AG09309 (cell line): ENCODE data around the gene MPL.

Experiments used
- DNase-seq: peaks from one replicate; pipeline ENCODE4 v3.0.0-alpha.2; 2010; ENCODE audit warnings: low read depth
- H3K4me3 ChIP-seq: 2 replicates; pipeline ENCODE4 v1.5.1; 2011; ENCODE audit warnings: mild to moderate bottlenecking, low read depth, low read length, moderate library complexity; ENCODE audit not compliant: control insufficient read depth
- TF ChIP-seq, protein P1 (sequence below): IDR thresholded peaks from 2 replicates; pipeline ENCODE4 v1.5.1; 2011; ENCODE audit warnings: mild to moderate bottlenecking, low read depth, low read length, inconsistent platforms; ENCODE audit not compliant: insufficient read depth, control insufficient read depth; ENCODE audit errors: missing control alignments

The MPL gene

DNA sequence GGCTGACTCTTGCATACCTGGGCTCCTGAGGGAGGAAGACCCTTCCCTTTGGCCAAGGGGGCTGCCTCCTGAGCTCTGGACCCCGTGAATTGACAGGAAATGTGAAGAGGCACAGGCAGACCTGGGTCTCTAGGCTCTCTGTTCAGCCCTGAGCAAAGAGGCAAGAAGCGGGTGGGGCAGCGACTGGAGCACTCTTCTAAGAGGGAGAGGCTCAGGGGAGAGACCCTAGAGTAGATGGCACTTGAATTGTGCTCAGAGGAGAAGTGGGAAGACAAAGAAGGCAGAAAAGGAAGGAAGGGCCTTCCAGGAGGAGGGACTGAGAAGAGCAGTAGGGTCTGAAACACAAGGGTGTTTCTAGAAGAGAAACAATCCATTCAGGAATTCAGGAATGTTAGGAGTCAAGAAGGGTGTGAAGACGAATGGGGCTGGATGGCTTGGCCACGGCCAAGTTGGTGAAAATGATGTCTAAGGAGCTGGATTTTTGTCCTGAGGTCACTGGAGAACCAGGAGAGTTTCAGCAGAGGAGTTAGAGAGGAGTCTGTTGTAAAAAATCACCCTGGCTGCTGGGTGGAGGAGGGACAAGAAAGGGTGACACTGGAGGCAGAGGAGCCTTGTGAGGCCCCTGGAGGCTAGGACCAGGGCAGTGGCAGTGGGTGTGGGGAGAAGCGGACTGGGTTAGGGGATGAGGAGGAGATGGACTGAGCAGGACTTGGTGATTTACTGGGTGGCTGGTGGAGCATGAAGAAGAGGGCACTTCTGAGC is 31.5 kb upstream of the MPL start:
- TF ChIP-seq, protein P1, sequence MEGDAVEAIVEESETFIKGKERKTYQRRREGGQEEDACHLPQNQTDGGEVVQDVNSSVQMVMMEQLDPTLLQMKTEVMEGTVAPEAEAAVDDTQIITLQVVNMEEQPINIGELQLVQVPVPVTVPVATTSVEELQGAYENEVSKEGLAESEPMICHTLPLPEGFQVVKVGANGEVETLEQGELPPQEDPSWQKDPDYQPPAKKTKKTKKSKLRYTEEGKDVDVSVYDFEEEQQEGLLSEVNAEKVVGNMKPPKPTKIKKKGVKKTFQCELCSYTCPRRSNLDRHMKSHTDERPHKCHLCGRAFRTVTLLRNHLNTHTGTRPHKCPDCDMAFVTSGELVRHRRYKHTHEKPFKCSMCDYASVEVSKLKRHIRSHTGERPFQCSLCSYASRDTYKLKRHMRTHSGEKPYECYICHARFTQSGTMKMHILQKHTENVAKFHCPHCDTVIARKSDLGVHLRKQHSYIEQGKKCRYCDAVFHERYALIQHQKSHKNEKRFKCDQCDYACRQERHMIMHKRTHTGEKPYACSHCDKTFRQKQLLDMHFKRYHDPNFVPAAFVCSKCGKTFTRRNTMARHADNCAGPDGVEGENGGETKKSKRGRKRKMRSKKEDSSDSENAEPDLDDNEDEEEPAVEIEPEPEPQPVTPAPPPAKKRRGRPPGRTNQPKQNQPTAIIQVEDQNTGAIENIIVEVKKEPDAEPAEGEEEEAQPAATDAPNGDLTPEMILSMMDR, result no peak
- no peak overlapping the region for H3K4me3 ChIP-seq
- DNase-seq, result no peak

DNA sequence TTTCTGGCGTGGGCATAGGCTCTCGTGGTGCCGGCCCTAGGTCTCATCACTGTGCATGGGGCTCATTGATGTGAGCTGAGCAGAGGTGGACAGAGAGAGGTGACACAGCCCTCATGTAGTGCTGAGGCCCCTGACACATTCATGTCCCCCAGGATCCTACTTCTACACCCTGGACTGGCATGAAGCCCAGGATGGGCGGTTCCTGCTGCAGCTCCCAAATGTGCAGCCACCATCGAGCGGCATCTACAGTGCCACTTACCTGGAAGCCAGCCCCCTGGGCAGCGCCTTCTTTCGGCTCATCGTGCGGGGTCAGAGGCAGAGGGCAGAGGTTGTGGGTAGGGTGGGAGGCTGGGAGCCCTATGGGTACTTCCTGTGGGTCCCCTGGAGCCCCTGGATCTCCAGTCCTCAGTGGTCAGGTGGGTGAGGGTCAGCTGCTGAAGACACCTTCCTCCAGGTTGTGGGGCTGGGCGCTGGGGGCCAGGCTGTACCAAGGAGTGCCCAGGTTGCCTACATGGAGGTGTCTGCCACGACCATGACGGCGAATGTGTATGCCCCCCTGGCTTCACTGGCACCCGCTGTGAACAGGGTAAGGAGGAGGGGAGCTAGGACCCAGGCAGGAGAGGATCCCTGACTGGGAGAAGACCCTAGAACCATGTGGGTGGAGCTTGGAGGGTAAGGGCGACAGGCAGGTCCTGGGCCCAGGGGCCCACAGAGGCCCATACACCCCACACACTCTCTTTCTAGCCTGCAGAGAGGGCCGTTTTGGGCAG is 30.7 kb upstream of the MPL start:
- no peak for DNase-seq
- H3K4me3 ChIP-seq, result no peak overlapping the region
- TF ChIP-seq, protein P1, result no peak

DNA sequence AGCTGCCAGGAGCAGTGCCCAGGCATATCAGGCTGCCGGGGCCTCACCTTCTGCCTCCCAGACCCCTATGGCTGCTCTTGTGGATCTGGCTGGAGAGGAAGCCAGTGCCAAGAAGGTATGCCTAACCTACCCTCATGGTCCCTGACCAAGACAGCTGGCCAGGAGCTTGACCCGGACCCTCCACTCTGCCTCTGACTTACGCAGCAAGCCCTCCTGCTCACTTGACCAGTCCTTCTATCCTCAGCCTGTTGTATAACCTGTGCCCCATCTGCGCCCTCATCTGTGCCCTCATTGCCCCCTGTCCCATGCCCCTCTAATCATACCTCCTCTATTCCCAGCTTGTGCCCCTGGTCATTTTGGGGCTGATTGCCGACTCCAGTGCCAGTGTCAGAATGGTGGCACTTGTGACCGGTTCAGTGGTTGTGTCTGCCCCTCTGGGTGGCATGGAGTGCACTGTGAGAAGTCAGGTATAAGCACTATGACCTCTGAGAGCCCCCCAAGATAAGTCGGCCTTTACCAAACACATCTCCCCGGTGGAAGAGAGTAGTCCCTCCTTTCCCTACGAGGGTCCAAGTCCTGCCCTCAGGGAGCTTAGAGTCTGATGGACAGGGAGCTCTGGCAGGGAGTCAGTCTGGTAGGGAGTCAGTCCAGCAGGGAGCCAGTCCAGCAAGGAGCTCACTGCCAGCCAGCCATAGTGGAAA is 30.0 kb upstream of the MPL start:
- DNase-seq, result no peak
- TF ChIP-seq, protein P1, result no peak
- no peak overlapping the region for H3K4me3 ChIP-seq

DNA sequence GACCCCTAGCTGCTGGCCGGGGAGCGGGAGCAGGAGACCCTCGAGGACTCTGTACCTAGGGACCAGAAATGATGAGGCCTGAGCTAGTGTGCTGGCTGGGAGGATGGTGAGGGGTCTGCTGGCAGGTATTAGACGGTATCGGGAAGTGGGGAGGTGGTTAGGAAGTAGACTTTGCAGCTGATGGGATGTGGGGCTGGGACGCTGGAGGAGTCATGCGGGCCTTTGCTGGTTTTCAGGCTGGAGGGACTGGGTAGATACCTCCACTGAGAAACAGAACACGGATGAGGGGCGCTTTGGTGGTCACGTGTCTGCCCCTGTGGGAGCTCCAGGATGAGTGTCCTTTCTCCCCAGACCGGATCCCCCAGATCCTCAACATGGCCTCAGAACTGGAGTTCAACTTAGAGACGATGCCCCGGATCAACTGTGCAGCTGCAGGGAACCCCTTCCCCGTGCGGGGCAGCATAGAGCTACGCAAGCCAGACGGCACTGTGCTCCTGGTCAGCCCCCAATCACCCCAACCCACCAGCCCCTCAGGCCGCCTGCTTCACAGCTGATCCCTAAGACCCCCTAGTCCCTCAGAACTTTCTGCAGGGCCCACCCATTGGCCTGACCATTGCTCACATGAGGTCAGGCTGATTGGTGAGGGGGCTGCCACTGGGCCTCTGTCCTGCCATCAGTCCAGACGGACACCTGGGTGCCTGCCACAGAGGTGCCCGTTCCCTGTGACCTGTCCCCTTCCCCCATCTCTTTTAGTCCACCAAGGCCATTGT is 28.8 kb upstream of the MPL start:
- DNase-seq, result no peak
- TF ChIP-seq, protein P1, result no peak
- H3K4me3 ChIP-seq, result no peak overlapping the region

DNA sequence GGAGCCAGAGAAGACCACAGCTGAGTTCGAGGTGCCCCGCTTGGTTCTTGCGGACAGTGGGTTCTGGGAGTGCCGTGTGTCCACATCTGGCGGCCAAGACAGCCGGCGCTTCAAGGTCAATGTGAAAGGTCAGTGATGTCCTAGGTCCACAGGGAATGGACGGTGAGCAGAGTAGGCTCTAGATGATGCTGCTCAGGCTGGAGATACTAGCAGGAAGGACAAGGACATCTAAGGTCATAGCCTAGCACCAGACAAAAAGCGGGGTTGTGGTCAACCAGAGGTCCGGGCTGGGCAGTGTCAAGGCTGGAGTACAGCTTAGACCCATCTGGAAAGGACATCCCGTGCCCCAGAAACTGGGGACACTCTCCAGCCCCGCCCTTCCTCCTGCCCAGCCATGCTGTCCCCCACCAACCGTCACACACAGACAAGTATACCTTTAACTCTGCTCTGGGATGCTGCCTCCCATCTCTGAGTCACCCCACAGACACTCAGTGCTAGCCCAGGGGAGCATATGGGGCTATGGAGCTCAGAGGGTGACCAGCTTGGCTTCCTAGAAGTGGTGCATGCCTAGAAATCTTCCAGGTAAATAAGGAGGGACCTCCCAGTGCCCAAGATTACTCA is 28.1 kb upstream of the MPL start:
- DNase-seq, result no peak
- TF ChIP-seq, protein P1, result no peak
- H3K4me3 ChIP-seq, result no peak overlapping the region
